Lung (tissue), 12 donors: ENCODE data around the gene CEP76. TPM values are rescaled to one million over a fixed set of nuclear protein-coding genes. Genes with fewer than 3 reads are reported as not detected.
"Not testable (repeated sequence)": the region's sequence is repeated elsewhere in the genome, so short reads cannot be mapped to it uniquely, and the experiment has no call there.

Source experiments
- ATAC-seq: fragments of 200-7000 bp; cut with Tn5 transposase; one replicate; pipeline ENCODE4 v1.9.1; 2020; ENCODE audit warnings: moderate number of reproducible peaks; ENCODE audit not compliant: insufficient read depth, low FRiP score
- DNase-seq, 3 donors: peaks; one replicate each; pipeline ENCODE4 v3.0.0-alpha.2; 2013 to 2017
- H3K27ac ChIP-seq, 2 donors: one replicate each; pipeline ENCODE4 v1.5.1; 2013; ENCODE audit warnings: mild to moderate bottlenecking in 2 of 2, moderate library complexity in 2 of 2, control low read depth in 1 of 2, inconsistent platforms in 1 of 2, low read depth in 1 of 2, low read length in 1 of 2
- H3K27me3 ChIP-seq, 3 donors: one replicate each; pipeline ENCODE4 v1.5.1; 2013; ENCODE audit warnings: low read length in 2 of 3; ENCODE audit not compliant: control insufficient read depth in 3 of 3, insufficient read depth in 3 of 3
- H3K36me3 ChIP-seq, 4 donors: one replicate each; pipeline ENCODE4 v1.5.1; 2013; ENCODE audit warnings: low read length in 4 of 4, mild to moderate bottlenecking in 1 of 4, moderate library complexity in 1 of 4; ENCODE audit not compliant: control insufficient read depth in 4 of 4, insufficient read depth in 4 of 4
- H3K4me1 ChIP-seq, 5 donors: one replicate each; pipeline ENCODE4 v1.5.1; 2013; ENCODE audit warnings: low read length in 5 of 5, mild to moderate bottlenecking in 2 of 5, moderate library complexity in 1 of 5; ENCODE audit not compliant: control insufficient read depth in 5 of 5, insufficient read depth in 5 of 5
- H3K4me3 ChIP-seq: one replicate; pipeline ENCODE4 v1.5.1; 2013; ENCODE audit warnings: mild to moderate bottlenecking, control low read depth, moderate library complexity
- H3K9ac ChIP-seq, 2 donors: one replicate each; pipeline ENCODE4 v1.5.1; 2013; ENCODE audit warnings: low read length in 2 of 2, control low read depth in 1 of 2; ENCODE audit not compliant: insufficient read depth in 1 of 2
- H3K9me3 ChIP-seq, 4 donors: one replicate each; pipeline ENCODE4 v1.5.1; 2013; ENCODE audit warnings: low read length in 3 of 4, mild to moderate bottlenecking in 1 of 4, moderate library complexity in 1 of 4; ENCODE audit not compliant: control insufficient read depth in 4 of 4, insufficient read depth in 3 of 4
- WGBS, 2 donors: extraction: QIAGEN DNeasy Blood & Tissue Kit; methylation state at CpG; one replicate each; pipeline ENCODE4 v1.1.7; 2013; 5-methylcytosine and 5-hydroxymethylcytosine counted together
- polyA plus RNA-seq, 2 donors: library from polyadenylated mRNA; stranded (reverse); fragments of 200-250 nt; gene quantifications; one replicate each; pipeline ENCODE4 v1.2.1, GENCODE V29; 2013
- total RNA-seq, 2 donors: library from RNA; depleted of rRNA in 1 of 2; stranded (reverse); fragments of >200 nt in 1 of 2; gene quantifications; one replicate each; pipeline ENCODE4 v1.2.1, GENCODE V29; 2014 to 2021
- TF ChIP-seq, protein P1 (sequence below): IDR thresholded peaks from 2 replicates; pipeline ENCODE4 v1.5.1; 2012; ENCODE audit warnings: mild to moderate bottlenecking; ENCODE audit errors: control extremely low read depth, extremely low read depth
- donor health status: control.
- donor health status: control.
- donor health status: Bipolar disorder and iron deficiency.
- donor health status: healthy.
- donor health status: DM: yes; HTN: yes; CAD: no.

Gene CEP76
- total and polyA plus RNA-seq, 4 donors, result 3.0 to 10.4 (median 3.9) TPM

- Histone ChIP-seq H3K27me3 (no peaks in the 10 kb centered on the region), H3K36me3 (peaks cover 0 to 1% (median 0%) of the 10 kb centered on the region in 4 donors), H3K4me1 (peaks cover 0 to 1% (median 0%) of the 10 kb centered on the region in 5 donors), H3K9ac (no peak overlapping the region), H3K27ac (no peak overlapping the region), H3K9me3 (no peaks in the 10 kb centered on the region), H3K4me3 (no peak overlapping the region)
- DNase-seq, result no peak
- WGBS, 2 donors, result 94 to 95% methylated on average over 7 of the region's 7 CpGs
- TF ChIP-seq, protein P1, sequence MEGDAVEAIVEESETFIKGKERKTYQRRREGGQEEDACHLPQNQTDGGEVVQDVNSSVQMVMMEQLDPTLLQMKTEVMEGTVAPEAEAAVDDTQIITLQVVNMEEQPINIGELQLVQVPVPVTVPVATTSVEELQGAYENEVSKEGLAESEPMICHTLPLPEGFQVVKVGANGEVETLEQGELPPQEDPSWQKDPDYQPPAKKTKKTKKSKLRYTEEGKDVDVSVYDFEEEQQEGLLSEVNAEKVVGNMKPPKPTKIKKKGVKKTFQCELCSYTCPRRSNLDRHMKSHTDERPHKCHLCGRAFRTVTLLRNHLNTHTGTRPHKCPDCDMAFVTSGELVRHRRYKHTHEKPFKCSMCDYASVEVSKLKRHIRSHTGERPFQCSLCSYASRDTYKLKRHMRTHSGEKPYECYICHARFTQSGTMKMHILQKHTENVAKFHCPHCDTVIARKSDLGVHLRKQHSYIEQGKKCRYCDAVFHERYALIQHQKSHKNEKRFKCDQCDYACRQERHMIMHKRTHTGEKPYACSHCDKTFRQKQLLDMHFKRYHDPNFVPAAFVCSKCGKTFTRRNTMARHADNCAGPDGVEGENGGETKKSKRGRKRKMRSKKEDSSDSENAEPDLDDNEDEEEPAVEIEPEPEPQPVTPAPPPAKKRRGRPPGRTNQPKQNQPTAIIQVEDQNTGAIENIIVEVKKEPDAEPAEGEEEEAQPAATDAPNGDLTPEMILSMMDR, result no peak
- no peak for ATAC-seq
Measured at GRCh38 chr18:12630136-12630535, 72.4 kb downstream of the CEP76 start.

DNA sequence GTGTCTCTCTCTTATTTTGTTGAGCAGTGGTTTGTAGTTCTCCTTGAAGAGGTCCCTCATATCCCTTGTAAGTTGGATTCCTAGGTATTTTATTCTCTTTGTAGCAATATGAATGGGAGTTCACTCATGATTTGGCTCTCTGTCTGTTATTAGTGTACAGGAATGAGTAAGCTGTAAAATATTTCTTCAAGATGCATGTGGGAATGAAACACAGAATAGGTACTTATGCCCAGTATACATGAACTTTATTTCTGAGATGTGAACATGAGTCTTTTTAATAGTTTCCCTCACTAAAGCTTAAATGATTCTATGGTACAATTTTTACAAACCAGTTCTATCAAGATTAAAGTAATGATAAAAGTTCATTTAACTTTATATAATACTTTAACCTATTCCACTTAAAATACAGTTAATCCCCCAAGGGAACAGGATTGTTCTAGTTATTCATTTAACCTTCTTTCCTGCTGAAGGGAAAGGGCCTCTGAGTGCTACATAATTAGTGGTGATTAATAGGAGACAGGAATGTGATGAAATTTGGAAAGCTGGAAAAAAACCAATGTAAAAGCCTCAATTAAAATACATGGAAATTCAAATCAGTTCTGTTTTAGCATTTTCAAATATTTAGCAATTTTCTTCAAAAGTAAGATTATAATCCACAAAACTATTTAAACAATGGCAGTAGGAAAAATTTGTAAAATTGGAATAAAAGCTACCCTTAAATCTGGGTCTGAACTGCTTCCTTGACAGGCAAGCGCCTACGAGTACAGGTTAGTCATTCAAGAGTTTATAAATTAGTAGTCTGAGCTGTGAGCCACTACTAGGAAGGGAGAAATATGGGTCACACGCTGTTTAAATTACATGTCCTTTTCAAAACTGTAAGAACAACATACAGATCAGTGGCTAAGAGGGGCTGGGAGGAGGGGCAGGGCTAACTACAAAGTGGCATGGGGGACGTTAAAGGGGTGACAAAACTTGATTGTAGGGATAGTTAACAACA is 73.5 kb downstream of the CEP76 start:
- Histone ChIP-seq H3K27ac (no peak overlapping the region), H3K36me3 (peaks cover 0 to 1% (median 0%) of the 10 kb centered on the region in 4 donors), H3K27me3 (no peaks in the 10 kb centered on the region), H3K4me1 (peaks cover 0 to 2% (median 0%) of the 10 kb centered on the region in 5 donors), H3K4me3 (no peak overlapping the region), H3K9ac (no peak overlapping the region), H3K9me3 (no peaks in the 10 kb centered on the region)
- DNase-seq, result no peak
- 62 to 90% methylated on average over 4 of the region's 4 CpGs for WGBS, 2 donors
- no peak for ATAC-seq
- TF ChIP-seq, protein P1, result no peak

DNA sequence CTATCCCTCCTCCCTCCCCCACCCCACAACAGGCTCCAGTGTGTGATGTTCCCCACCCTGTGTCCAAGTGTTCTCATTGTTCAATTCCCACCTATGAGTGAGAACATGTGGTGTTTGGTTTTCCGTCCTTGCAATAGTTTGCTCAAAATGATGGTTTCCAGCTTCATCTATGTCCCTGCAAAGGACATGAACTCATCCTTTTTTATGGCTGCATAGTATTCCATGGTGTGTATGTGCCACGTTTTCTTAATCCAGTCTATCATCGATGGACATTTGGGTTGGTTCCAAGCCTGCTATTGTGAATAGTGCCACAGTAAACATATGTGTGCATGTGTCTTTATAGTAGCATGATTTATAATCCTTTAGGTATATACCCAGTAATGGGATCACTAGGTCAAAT is 75.3 kb downstream of the CEP76 start:
- not testable (repeated sequence) for H3K9ac ChIP-seq, H3K9me3 ChIP-seq, H3K4me1 ChIP-seq, ATAC-seq, H3K4me3 ChIP-seq, H3K27ac ChIP-seq, H3K36me3 ChIP-seq, H3K27me3 ChIP-seq, DNase-seq
- WGBS, 2 donors, result 93 to 95% methylated on average over 3 of the region's 3 CpGs

DNA sequence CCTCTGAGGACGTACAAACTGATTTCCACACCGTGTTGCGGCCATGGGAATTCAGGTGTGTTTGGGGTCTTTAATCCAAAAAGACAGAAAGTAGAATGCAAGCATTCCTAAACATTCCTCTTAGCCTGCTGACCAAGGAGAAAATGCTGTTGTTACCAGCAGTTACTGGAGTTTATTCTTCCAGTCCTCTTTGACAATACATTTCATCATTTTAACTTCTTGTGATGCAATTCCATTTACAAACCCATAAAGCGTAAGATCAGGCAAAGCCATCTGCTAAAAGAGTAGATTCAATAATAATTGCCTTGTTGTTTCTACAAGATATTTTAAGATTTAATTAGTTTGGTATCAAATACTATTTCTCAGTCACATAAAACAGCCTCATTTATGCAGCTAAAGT is 77.3 kb downstream of the CEP76 start:
- DNase-seq (peak in 2 of 3 donors; percentile 52 to 70), ATAC-seq (no peak)
- Histone ChIP-seq H3K36me3 (no peaks in the 10 kb centered on the region), H3K27me3 (no peaks in the 10 kb centered on the region), H3K9ac (no peak overlapping the region), H3K9me3 (no peaks in the 10 kb centered on the region), H3K27ac (no peak overlapping the region), H3K4me3 (no peak overlapping the region), H3K4me1 (peaks cover 0 to 2% (median 0%) of the 10 kb centered on the region in 5 donors)
- TF ChIP-seq, protein P1, result no peak
- WGBS, 2 donors, result 46 to 80% methylated on average over 4 of the region's 4 CpGs

Other genes with a start within 250 kb of the CEP76 start
- 10 to 100 TPM; 17.5 to 34.0 TPM for gene SPIRE1, start 44.6 kb downstream of the CEP76 start, total RNA-seq
- gene SPIRE1, start 44.6 kb downstream of the CEP76 start, polyA plus RNA-seq, result 10 to 100 TPM in 1 of 2 donors, 1 to 10 TPM in 1; 8.7 to 12.0 TPM
- 10 to 100 TPM; 53.3 to 60.7 TPM for gene PSMG2, start 319 bp upstream of the CEP76 start, total RNA-seq
- 100 to 1,000 TPM in 1 of 2 donors, 10 to 100 TPM in 1; 61.8 to 117 TPM for gene PSMG2, start 319 bp upstream of the CEP76 start, polyA plus RNA-seq
- 10 to 100 TPM; 47.8 to 79.9 TPM for gene PTPN2, start 181.5 kb upstream of the CEP76 start, total RNA-seq
- 10 to 100 TPM; 51.0 to 77.6 TPM for gene PTPN2, start 181.5 kb upstream of the CEP76 start, polyA plus RNA-seq
- gene SEH1L, start 245.3 kb upstream of the CEP76 start, total RNA-seq, result 10 to 100 TPM; 27.9 to 43.8 TPM
- 10 to 100 TPM; 24.2 to 24.9 TPM for gene SEH1L, start 245.3 kb upstream of the CEP76 start, polyA plus RNA-seq